Heart left ventricle (tissue), 13 donors: ENCODE data around the gene ATXN1.

Experiments
- POLR2A ChIP-seq, 2 donors: fragments of 450-650 bp; IDR thresholded peaks; one replicate each; pipeline ENCODE4 v1.6.1; 2017; ENCODE audit warnings: antibody characterized with exemption in 2 of 2, mild to moderate bottlenecking in 2 of 2, moderate library complexity in 2 of 2
- TF ChIP-seq, protein P1 (sequence below), 12 donors: fragments of 200-600 bp; sonication (generic) in 4 of 12; IDR thresholded peaks; one replicate each; pipeline versions ENCODE4 v1.5.0 to v1.8.0; 2018 to 2022; ENCODE audit warnings: antibody characterized with exemption in 12 of 12, mild to moderate bottlenecking in 5 of 12
- donor health status: ischemic (EF 13 %, LVEDD 7.1; RV severe dilation, severe dysfunction).
- donor health status: DM: no; HTN: yes; CAD: no.
- donor health status: DM: no; HTN: no; CAD: no.
- donor health status: ischemic (EF 25% LVEDD 6.9; RV normal size, moderate dysfunction).
- donor health status: ischemic (EF 25% LVEDD 5.7; RV mildly dilated, moderate dysfunction).
- donor health status: ischemic (EF 35%, LVEDD 5.7; RV mildly dilated, moderate dysfunction).
- donor health status: nonischemic (EF 11% LVEDD 7.7; RV severe dilation, severe dysfunction).
- donor health status: DM: yes; HTN: yes; CAD: no.
- donor health status: PGD.
- donor health status: ischemic (EF 29% LVEDD 5.4; RV normal size, mild dysfunction).
- donor health status: nonischemic (EF 23%, LVEDD 6.1; RV moderate dilation, normal function).

DNA sequence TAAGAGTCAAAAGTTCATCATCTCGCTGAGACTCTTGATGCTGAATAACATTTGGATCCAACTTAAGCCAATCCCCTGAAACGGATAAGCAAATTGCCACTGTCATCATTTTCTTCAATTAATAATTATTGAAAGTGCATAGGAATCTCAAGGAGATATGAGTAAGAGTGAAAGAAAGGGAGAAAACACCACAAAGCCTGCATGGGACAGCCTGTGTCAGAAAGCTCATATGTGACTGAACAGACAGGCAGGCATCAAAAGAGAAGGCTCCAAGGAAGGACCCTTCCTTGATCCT, 13.3 kb downstream of the ATXN1 start:
- TF ChIP-seq, protein P1, sequence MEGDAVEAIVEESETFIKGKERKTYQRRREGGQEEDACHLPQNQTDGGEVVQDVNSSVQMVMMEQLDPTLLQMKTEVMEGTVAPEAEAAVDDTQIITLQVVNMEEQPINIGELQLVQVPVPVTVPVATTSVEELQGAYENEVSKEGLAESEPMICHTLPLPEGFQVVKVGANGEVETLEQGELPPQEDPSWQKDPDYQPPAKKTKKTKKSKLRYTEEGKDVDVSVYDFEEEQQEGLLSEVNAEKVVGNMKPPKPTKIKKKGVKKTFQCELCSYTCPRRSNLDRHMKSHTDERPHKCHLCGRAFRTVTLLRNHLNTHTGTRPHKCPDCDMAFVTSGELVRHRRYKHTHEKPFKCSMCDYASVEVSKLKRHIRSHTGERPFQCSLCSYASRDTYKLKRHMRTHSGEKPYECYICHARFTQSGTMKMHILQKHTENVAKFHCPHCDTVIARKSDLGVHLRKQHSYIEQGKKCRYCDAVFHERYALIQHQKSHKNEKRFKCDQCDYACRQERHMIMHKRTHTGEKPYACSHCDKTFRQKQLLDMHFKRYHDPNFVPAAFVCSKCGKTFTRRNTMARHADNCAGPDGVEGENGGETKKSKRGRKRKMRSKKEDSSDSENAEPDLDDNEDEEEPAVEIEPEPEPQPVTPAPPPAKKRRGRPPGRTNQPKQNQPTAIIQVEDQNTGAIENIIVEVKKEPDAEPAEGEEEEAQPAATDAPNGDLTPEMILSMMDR (IDR thresholded peaks at IDR 0.05), result no peak
- no peak for TF ChIP-seq POLR2A (IDR thresholded peaks at IDR 0.05)
